WTC11 (cell line): ENCODE results near the gene EFNA5. TPM values are rescaled to one million over a fixed set of nuclear protein-coding genes. Genes with fewer than 3 reads are reported as not detected.

Source experiments
- ATAC-seq: fragments of 200-7000 bp; cut with Tn5 transposase; 2 replicates; pipeline ENCODE4 v1.10.0; 2021; ENCODE audit warnings: mild to moderate bottlenecking, moderate library complexity
- CTCF ChIA-PET: fragments of 300-600 bp; sonication (Branson Sonifier 250); formaldehyde crosslinking; loops from one replicate; lab custom pipeline; 2021; ENCODE audit warnings: antibody characterized with exemption; lab: Charles Lee
- POLR2A ChIA-PET: fragments of 350-600 bp; sonication (Branson Sonifier 250); formaldehyde crosslinking; loops from one replicate; lab custom pipeline; 2021; ENCODE audit warnings: antibody characterized with exemption; lab: Charles Lee
- DNase-seq: peaks from one replicate; pipeline ENCODE4 v3.0.0; 2021; ENCODE audit warnings: low spot score
- H3K27ac Mint-ChIP-seq: 2 replicates; pipeline ENCODE4 v1.8.0; 2021; ENCODE audit warnings: mixed read lengths
- H3K27me3 Mint-ChIP-seq: 2 replicates; pipeline ENCODE4 v1.8.0; 2021; ENCODE audit warnings: low read depth, mild to moderate bottlenecking, moderate library complexity, mixed read lengths
- H3K36me3 Mint-ChIP-seq: 2 replicates; pipeline ENCODE4 v1.8.0; 2021; ENCODE audit warnings: mixed read lengths
- H3K4me1 Mint-ChIP-seq: 2 replicates; pipeline ENCODE4 v1.8.0; 2022; ENCODE audit warnings: mixed read lengths
- H3K4me3 Mint-ChIP-seq: 2 replicates; pipeline ENCODE4 v1.8.0; 2021; ENCODE audit warnings: mild to moderate bottlenecking, moderate library complexity, mixed read lengths
- H3K9me3 Mint-ChIP-seq: 2 replicates; pipeline ENCODE4 v1.8.0; 2021; ENCODE audit warnings: mixed read lengths
- CBFB ChIP-seq: sonication (generic); formaldehyde crosslinking; IDR thresholded peaks from 2 replicates; pipeline ENCODE4 v1.8.1; 2022; ENCODE audit warnings: mild to moderate bottlenecking, low read depth, missing genetic modification reagents
- CDX4 ChIP-seq: fragments of 250-450 bp; sonication (Bioruptor Pico); IDR thresholded peaks from 2 replicates; pipeline ENCODE4 v1.9.0; 2021; ENCODE audit warnings: moderate library complexity, mild to moderate bottlenecking, inconsistent platforms, borderline replicate concordance
- CREB1 ChIP-seq: sonication (generic); formaldehyde crosslinking; IDR thresholded peaks from 2 replicates; pipeline ENCODE4 v1.8.0; 2023; ENCODE audit warnings: mild to moderate bottlenecking, missing genetic modification reagents
- ELF4 ChIP-seq: sonication (generic); formaldehyde crosslinking; IDR thresholded peaks from 2 replicates; pipeline ENCODE4 v1.8.1; 2022; ENCODE audit warnings: low read depth, mild to moderate bottlenecking, moderate library complexity, missing genetic modification reagents
- ETV6 ChIP-seq: sonication (generic); formaldehyde crosslinking; IDR thresholded peaks from 2 replicates; pipeline ENCODE4 v1.8.1; 2022; ENCODE audit warnings: mild to moderate bottlenecking, missing genetic modification reagents
- HMGA2 ChIP-seq: fragments of 250-450 bp; sonication (Bioruptor Pico); IDR thresholded peaks from 2 replicates; pipeline ENCODE4 v1.4.0; 2021; ENCODE audit warnings: mild to moderate bottlenecking, moderate library complexity
- HMGXB4 ChIP-seq: sonication (generic); formaldehyde crosslinking; IDR thresholded peaks from 2 replicates; pipeline ENCODE4 v1.8.1; 2023; ENCODE audit warnings: mild to moderate bottlenecking, moderate library complexity, missing genetic modification reagents
- JAZF1 ChIP-seq: fragments of 250-450 bp; sonication (Bioruptor Pico); IDR thresholded peaks from 2 replicates; pipeline ENCODE4 v1.9.0; 2021; ENCODE audit warnings: moderate library complexity, mild to moderate bottlenecking, inconsistent platforms
- NFATC4 ChIP-seq: fragments of 250-450 bp; sonication (Bioruptor Pico); IDR thresholded peaks from 2 replicates; pipeline ENCODE4 v1.9.0; 2021; ENCODE audit warnings: mild to moderate bottlenecking
- NR1H2 ChIP-seq: sonication (generic); formaldehyde crosslinking; IDR thresholded peaks from 2 replicates; pipeline ENCODE4 v1.9.0; 2021; ENCODE audit warnings: mild to moderate bottlenecking, moderate library complexity, missing genetic modification reagents
- NR2C2 ChIP-seq: sonication (generic); formaldehyde crosslinking; IDR thresholded peaks from 2 replicates; pipeline ENCODE4 v1.8.0; 2022; ENCODE audit warnings: mild to moderate bottlenecking, missing genetic modification reagents
- RORB ChIP-seq: fragments of 250-450 bp; sonication (Bioruptor Pico); IDR thresholded peaks from 2 replicates; pipeline ENCODE4 v1.9.0; 2021; ENCODE audit warnings: mild to moderate bottlenecking
- SOX15 ChIP-seq: fragments of 250-450 bp; sonication (Bioruptor Pico); IDR thresholded peaks from 2 replicates; pipeline ENCODE4 v1.9.0; 2021; ENCODE audit warnings: mild to moderate bottlenecking
- SP1 ChIP-seq: sonication (generic); formaldehyde crosslinking; conservative IDR thresholded peaks from 2 replicates; pipeline ENCODE4 v1.8.1; 2022; ENCODE audit warnings: missing genetic modification reagents
- TP53 ChIP-seq: sonication (generic); formaldehyde crosslinking; IDR thresholded peaks from 2 replicates; pipeline ENCODE4 v1.8.1; 2023; ENCODE audit warnings: mild to moderate bottlenecking, missing genetic modification reagents
- ZNF219 ChIP-seq: sonication (generic); formaldehyde crosslinking; IDR thresholded peaks from 2 replicates; pipeline ENCODE4 v1.8.0; 2023; ENCODE audit warnings: missing genetic modification reagents, mild to moderate bottlenecking, borderline replicate concordance
- ZNF671 ChIP-seq: fragments of 250-450 bp; sonication (Bioruptor Pico); IDR thresholded peaks from 2 replicates; pipeline ENCODE4 v1.8.0; 2021; ENCODE audit warnings: mild to moderate bottlenecking
- total RNA-seq: library from RNA; stranded (reverse); gene quantifications from 3 replicates; pipeline ENCODE4 v1.2.3, GENCODE V29; 2021
- TF ChIP-seq, protein P1 (sequence below): sonication (generic); formaldehyde crosslinking; IDR thresholded peaks from 2 replicates; pipeline ENCODE4 v1.8.1; 2022; ENCODE audit warnings: low read depth, mild to moderate bottlenecking, moderate library complexity, missing genetic modification reagents, borderline replicate concordance
- TF ChIP-seq, protein P2 (sequence below): sonication (generic); formaldehyde crosslinking; IDR thresholded peaks from 2 replicates; pipeline ENCODE4 v1.8.0; 2022; ENCODE audit warnings: mild to moderate bottlenecking, missing genetic modification reagents
- TF ChIP-seq, protein P3 (sequence below): sonication (generic); formaldehyde crosslinking; IDR thresholded peaks from 2 replicates; pipeline ENCODE4 v1.8.0; 2023; ENCODE audit warnings: missing genetic modification reagents, mild to moderate bottlenecking, borderline replicate concordance

Gene EFNA5
- total RNA-seq, 1 experiment from 2014 or later, result 17.4 TPM

- TF ChIP-seq CBFB (CRISPR knock-in tag) (no peak), NR1H2 (CRISPR knock-in tag) (no peak), NR2C2 (no peak), ZNF219 (CRISPR knock-in tag) (no peak), CDX4 (no peak)
- TF ChIP-seq, all 79 proteins: peak for 0
Measured at GRCh38 chr5:107545486-107545885, 125.3 kb downstream of the EFNA5 start (continued).

DNA sequence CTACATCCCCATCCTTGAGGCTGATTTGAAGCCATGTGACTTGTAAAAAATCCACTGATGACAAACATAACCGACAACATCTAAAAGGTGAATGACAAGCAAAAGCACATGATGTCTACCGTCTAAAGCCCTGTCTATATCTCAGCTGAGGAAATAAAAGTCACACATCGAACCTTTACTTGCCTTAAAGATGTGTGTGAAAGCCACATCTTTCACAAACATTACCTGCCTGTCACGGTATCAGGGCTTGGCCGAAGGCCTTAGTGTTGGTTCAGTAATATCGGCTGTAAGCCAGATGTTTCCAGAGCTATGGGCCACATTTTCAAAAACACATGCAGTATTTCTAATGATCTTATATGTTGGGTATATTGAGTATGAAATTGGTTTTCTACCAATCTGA lies 125.8 kb downstream of the EFNA5 start:
- no peak for ATAC-seq
- ChIA-PET POLR2A (no interaction called here), CTCF (no interaction called here)
- no peak overlapping the region for H3K4me3 Mint-ChIP-seq
- no peaks in the 10 kb centered on the region for H3K36me3 Mint-ChIP-seq
- TF ChIP-seq JAZF1 (CRISPR knock-in tag), result no peak
- no peak for TF ChIP-seq SOX15
- no peak for TF ChIP-seq HMGA2 (CRISPR knock-in tag)
- TF ChIP-seq, protein P1, sequence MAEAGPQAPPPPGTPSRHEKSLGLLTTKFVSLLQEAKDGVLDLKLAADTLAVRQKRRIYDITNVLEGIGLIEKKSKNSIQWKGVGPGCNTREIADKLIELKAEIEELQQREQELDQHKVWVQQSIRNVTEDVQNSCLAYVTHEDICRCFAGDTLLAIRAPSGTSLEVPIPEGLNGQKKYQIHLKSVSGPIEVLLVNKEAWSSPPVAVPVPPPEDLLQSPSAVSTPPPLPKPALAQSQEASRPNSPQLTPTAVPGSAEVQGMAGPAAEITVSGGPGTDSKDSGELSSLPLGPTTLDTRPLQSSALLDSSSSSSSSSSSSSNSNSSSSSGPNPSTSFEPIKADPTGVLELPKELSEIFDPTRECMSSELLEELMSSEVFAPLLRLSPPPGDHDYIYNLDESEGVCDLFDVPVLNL, result no peak
- no peak for TF ChIP-seq RORB (CRISPR knock-in tag)
- TF ChIP-seq SP1, result no peak
- TF ChIP-seq CREB1 (CRISPR knock-in tag), result no peak
- TF ChIP-seq TP53, result no peak
- TF ChIP-seq ETV6 (CRISPR knock-in tag), result no peak
- no peak for TF ChIP-seq NFATC4 (CRISPR knock-in tag)
- TF ChIP-seq, protein P2, sequence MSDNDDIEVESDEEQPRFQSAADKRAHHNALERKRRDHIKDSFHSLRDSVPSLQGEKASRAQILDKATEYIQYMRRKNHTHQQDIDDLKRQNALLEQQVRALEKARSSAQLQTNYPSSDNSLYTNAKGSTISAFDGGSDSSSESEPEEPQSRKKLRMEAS, result no peak
- no peak for TF ChIP-seq ZNF671 (CRISPR knock-in tag)
- TF ChIP-seq CDX4, result no peak
- TF ChIP-seq ELF4 (CRISPR knock-in tag), result no peak
- no peak for TF ChIP-seq HMGXB4
- TF ChIP-seq CBFB (CRISPR knock-in tag), result no peak
- TF ChIP-seq, protein P3, sequence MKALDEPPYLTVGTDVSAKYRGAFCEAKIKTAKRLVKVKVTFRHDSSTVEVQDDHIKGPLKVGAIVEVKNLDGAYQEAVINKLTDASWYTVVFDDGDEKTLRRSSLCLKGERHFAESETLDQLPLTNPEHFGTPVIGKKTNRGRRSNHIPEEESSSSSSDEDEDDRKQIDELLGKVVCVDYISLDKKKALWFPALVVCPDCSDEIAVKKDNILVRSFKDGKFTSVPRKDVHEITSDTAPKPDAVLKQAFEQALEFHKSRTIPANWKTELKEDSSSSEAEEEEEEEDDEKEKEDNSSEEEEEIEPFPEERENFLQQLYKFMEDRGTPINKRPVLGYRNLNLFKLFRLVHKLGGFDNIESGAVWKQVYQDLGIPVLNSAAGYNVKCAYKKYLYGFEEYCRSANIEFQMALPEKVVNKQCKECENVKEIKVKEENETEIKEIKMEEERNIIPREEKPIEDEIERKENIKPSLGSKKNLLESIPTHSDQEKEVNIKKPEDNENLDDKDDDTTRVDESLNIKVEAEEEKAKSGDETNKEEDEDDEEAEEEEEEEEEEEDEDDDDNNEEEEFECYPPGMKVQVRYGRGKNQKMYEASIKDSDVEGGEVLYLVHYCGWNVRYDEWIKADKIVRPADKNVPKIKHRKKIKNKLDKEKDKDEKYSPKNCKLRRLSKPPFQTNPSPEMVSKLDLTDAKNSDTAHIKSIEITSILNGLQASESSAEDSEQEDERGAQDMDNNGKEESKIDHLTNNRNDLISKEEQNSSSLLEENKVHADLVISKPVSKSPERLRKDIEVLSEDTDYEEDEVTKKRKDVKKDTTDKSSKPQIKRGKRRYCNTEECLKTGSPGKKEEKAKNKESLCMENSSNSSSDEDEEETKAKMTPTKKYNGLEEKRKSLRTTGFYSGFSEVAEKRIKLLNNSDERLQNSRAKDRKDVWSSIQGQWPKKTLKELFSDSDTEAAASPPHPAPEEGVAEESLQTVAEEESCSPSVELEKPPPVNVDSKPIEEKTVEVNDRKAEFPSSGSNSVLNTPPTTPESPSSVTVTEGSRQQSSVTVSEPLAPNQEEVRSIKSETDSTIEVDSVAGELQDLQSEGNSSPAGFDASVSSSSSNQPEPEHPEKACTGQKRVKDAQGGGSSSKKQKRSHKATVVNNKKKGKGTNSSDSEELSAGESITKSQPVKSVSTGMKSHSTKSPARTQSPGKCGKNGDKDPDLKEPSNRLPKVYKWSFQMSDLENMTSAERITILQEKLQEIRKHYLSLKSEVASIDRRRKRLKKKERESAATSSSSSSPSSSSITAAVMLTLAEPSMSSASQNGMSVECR (CRISPR knock-in tag), result no peak
- TF ChIP-seq, all 79 proteins: peak for 0
- Mint-ChIP-seq H3K9me3 (no peaks in the 10 kb centered on the region), H3K27me3 (peaks cover 40% of the 10 kb centered on the region), H3K4me1 (peaks cover 67% of the 10 kb centered on the region), H3K27ac (no peak overlapping the region)
- no peak for DNase-seq
